Measurements from ENCODE around the gene ZNRF3. TPM values are rescaled to one million over a fixed set of nuclear protein-coding genes. Genes with fewer than 3 reads are reported as not detected.

ZNRF3 gene
- total and polyA plus RNA-seq, 2 experiments from 2014 or later: 0.56 to 3.9 TPM

DNA sequence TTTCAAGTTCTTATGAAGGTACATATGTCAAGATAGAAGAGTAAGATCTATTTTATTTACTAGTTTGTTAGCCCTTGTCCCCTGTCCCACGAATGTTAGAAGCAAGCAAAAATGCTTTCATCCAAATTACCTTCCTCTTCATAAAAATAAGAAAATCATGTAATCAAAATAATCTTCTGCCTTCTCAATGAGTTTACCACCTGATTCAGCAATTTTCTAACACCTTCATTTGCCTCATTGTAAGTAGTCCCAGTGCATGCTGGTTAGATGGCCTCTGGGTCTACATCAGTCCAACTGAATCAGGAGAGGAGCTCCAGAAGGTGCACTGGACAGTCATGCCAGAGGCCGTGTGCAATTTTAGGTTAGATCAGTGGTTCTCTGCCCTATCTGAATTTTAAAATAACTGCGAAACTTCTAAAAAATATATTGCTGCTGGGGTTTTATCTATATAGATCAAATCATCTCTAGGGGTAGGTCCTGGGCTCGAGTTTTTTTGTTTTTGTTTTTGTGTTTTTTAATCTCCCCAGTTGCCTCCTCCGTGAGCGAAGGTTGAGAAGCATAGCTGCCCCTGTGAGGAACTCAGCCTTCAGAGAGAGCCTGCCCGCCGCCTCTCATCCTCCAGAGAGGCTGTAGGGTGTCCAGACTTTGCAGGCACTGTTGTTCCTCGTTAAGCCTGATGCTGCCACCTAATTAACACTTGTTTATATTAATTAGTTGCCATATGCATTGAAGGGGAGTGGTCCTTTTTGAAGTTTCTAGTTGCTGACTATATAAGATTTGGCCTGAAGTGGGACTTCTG, 146.0 kb downstream of the ZNRF3 start:
- TF ChIP-seq EZH2phosphoT487 (IDR thresholded peaks at IDR 0.05; ENCODE audit: insufficient read depth, low read depth) (no peak), EZH2 (IDR thresholded peaks at IDR 0.05; ENCODE audit: insufficient read depth, poor library complexity, severe bottlenecking) (no peak)
- peaks cover 27% of the 10 kb centered on the region for H3K4me1 ChIP-seq (ENCODE audit: insufficient read depth)
- no peaks in the 10 kb centered on the region for H3K36me3 ChIP-seq (ENCODE audit: low read depth)
- no peak overlapping the region for H3K4me3 ChIP-seq
- no peaks in the 10 kb centered on the region for H3K9me3 ChIP-seq (ENCODE audit: low read depth)
- no peak overlapping the region for H3K9ac ChIP-seq
- no peaks in the 10 kb centered on the region for H3K79me2 ChIP-seq (ENCODE audit: insufficient read depth)
- H3F3A ChIP-seq (ENCODE audit: insufficient read depth): no peaks in the 10 kb centered on the region; the same call in 1 of the 2 replicates
- no peaks in the 10 kb centered on the region for H3K27me3 ChIP-seq (replicated peaks; ENCODE audit: insufficient read depth)
- DNase-seq: no peak
- no peak overlapping the region for H3K4me2 ChIP-seq (ENCODE audit: unreplicated experiment)
- no peaks in the 10 kb centered on the region for H3K9me2 ChIP-seq (ENCODE audit: insufficient read depth)
- in situ Hi-C loops (cut with MboI): loop anchor here (25.0 kb wide), 1 partner anchor 417 kb away; no protein-coding TSS in a partner anchor
- no peaks in the 10 kb centered on the region for H4K20me1 ChIP-seq (ENCODE audit: insufficient read depth)
- WGBS, 2 experiments (ENCODE audit: low coverage in 1 of 2, low lambda C conversion rate in 2 of 2, missing lambda C conversion rate in 2 of 2): 94 to 99% methylated on average over 9 of the region's 9 CpGs
- no peak overlapping the region for H3K27ac ChIP-seq
- H2AFZ ChIP-seq: no peak overlapping the region

DNA sequence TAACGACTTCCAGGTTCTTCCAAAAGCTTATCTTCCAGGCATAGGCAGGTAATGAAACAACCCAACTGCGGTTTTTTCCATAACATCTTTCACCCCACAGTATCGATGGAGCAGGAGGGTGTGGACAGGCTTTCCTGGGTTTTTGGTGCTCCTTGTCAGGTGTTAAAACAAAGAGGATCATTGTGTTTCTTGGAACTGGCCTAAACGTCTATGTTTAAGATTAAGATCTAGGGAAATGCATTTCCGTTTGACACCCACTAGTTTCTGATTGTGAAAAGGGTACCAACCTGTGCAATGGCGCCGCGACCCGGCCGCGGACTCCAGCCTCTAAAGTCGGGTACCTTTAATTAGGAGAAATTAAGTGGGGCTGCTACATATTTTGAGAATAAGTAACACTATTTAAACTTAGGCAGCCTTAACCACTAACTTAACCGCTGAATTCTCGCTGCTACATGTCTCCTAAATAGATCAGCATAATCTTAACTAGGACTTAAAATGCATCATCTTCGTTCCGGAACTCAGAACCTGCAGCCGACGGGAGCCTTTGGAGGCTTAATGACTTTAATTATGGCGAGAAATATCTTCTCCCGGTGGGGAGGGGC, 146.7 kb downstream of the ZNRF3 start:
- in situ Hi-C loops (cut with MboI): loop anchor here (25.0 kb wide), 1 partner anchor 418 kb away; no protein-coding TSS in a partner anchor
- 41 to 44% methylated on average over 20 of the region's 20 CpGs for WGBS, 2 experiments (ENCODE audit: low coverage in 1 of 2, low lambda C conversion rate in 2 of 2, missing lambda C conversion rate in 2 of 2)
- no peaks in the 10 kb centered on the region; the same call in 1 of the 2 replicates for H3F3A ChIP-seq (ENCODE audit: insufficient read depth)
- H3K4me3 ChIP-seq: peak overlapping the region; percentile 57
- no peaks in the 10 kb centered on the region for H3K9me3 ChIP-seq (ENCODE audit: low read depth)
- H3K9ac ChIP-seq: peak overlapping the region; percentile 70
- TF ChIP-seq EZH2phosphoT487 (IDR thresholded peaks at IDR 0.05; ENCODE audit: insufficient read depth, low read depth) (no peak), EZH2 (IDR thresholded peaks at IDR 0.05; ENCODE audit: insufficient read depth, poor library complexity, severe bottlenecking) (no peak)
- H3K27ac ChIP-seq: peak overlapping the region; percentile 82
- DNase-seq: peak; percentile 53
- peaks cover 27% of the 10 kb centered on the region for H3K4me1 ChIP-seq (ENCODE audit: insufficient read depth)
- H3K4me2 ChIP-seq (ENCODE audit: unreplicated experiment): peak overlapping the region; percentile 62
- H3K36me3 ChIP-seq (ENCODE audit: low read depth): no peaks in the 10 kb centered on the region
- no peaks in the 10 kb centered on the region for H4K20me1 ChIP-seq (ENCODE audit: insufficient read depth)
- no peaks in the 10 kb centered on the region for H3K79me2 ChIP-seq (ENCODE audit: insufficient read depth)
- no peaks in the 10 kb centered on the region for H3K9me2 ChIP-seq (ENCODE audit: insufficient read depth)
- no peaks in the 10 kb centered on the region for H3K27me3 ChIP-seq (replicated peaks; ENCODE audit: insufficient read depth)
- H2AFZ ChIP-seq: peak overlapping the region; percentile 65

DNA sequence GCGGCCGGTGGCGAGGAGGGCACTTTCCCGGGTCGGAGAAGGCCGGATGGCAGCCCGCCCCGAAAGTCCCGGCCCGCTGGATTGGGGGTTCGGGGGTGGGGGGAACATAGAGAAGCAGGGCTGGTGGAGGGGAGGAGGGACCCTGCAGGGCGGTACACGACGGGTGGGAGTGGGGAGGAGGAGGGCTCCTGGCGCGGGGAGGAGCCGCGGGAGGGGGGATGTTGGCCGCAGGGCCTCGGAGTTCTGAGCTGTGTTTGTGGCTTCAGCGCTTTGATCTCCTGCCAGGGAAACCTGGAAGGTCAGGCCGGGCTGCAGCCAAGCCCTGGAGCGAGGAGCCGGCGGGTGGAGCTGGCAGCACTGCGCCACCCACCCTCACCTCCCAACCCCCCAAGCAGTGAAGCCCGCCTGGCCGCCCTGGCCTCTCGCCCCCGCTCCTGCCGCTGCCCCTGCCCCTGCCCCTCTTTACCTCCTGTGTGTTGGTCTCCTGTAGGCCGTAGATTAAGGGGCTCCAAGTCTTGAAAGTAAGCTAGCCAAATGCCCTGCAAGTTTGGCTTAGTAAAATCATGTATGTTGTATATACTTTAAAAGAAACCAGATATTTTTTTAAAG, 147.3 kb downstream of the ZNRF3 start:
- Histone ChIP-seq H3K4me1 (ENCODE audit: insufficient read depth) (peaks cover 27% of the 10 kb centered on the region), H3K27me3 (replicated peaks; ENCODE audit: insufficient read depth) (no peaks in the 10 kb centered on the region), H3K4me2 (ENCODE audit: unreplicated experiment) (peak overlapping the region; percentile 62), H2AFZ (peak overlapping the region; percentile 65), H3K9me2 (ENCODE audit: insufficient read depth) (no peaks in the 10 kb centered on the region), H4K20me1 (ENCODE audit: insufficient read depth) (no peaks in the 10 kb centered on the region), H3K79me2 (ENCODE audit: insufficient read depth) (no peaks in the 10 kb centered on the region), H3K9ac (peak overlapping the region; percentile 70), H3K27ac (peak overlapping the region; percentile 82), H3K9me3 (ENCODE audit: low read depth) (no peaks in the 10 kb centered on the region), H3K4me3 (peak overlapping the region; percentile 57), H3F3A (ENCODE audit: insufficient read depth) (no peaks in the 10 kb centered on the region; the same call in 1 of the 2 replicates), H3K36me3 (ENCODE audit: low read depth) (no peaks in the 10 kb centered on the region)
- no peak for TF ChIP-seq EZH2phosphoT487 (IDR thresholded peaks at IDR 0.05; ENCODE audit: insufficient read depth, low read depth)
- no peak for TF ChIP-seq EZH2 (IDR thresholded peaks at IDR 0.05; ENCODE audit: insufficient read depth, poor library complexity, severe bottlenecking)
- in situ Hi-C loops (cut with MboI): loop anchor here (25.0 kb wide), 1 partner anchor 418 kb away; no protein-coding TSS in a partner anchor
- WGBS, 2 experiments (ENCODE audit: low coverage in 1 of 2, low lambda C conversion rate in 2 of 2, missing lambda C conversion rate in 2 of 2): 12 to 30% methylated on average over 14 to 28 of the region's 32 CpGs
- peak; percentile 81 for DNase-seq
